Prostate gland (tissue), 2 donors: ENCODE measurements around the gene HRH2. TPM values are rescaled to one million over a fixed set of nuclear protein-coding genes. Genes with fewer than 3 reads are reported as not detected.

Source experiments
- DNase-seq: peaks from one replicate; pipeline ENCODE4 v3.0.0-alpha.2; 2019; ENCODE audit warnings: low spot score
- H3K27ac ChIP-seq, 2 donors: fragments of 200-600 bp; sonication (generic); 2 replicates each; pipeline ENCODE4 v1.5.1; 2017 to 2019
- H3K27me3 ChIP-seq: fragments of 200-600 bp; sonication (generic); replicated peaks from 2 replicates; pipeline ENCODE4 v1.5.1; 2019; ENCODE audit not compliant: insufficient read depth
- H3K36me3 ChIP-seq, 2 donors: fragments of 200-600 bp; sonication (generic); 1 replicate in 1 of 2; 2 replicates in 1 of 2; pipeline versions ENCODE4 v1.5.1 to v1.8.1; 2017 to 2019
- H3K4me1 ChIP-seq: fragments of 200-600 bp; sonication (generic); replicated peaks from 2 replicates; pipeline ENCODE4 v1.5.1; 2019
- H3K4me3 ChIP-seq, 2 donors: fragments of 200-600 bp; sonication (generic); 2 replicates each; pipeline ENCODE4 v1.5.1; 2017 to 2019
- H3K9me3 ChIP-seq: fragments of 200-600 bp; sonication (generic); 2 replicates; pipeline ENCODE4 v1.5.1; 2017
- CTCF ChIP-seq, 4 experiments: fragments of 200-600 bp in 2 of 4; fragments of 450-650 bp in 2 of 4; sonication (generic) in 2 of 4; IDR thresholded peaks; 1 replicate in 3 of 4; 2 replicates in 1 of 4; pipeline ENCODE4 v1.5.1; 2016 to 2019; ENCODE audit warnings: antibody characterized with exemption in 4 of 4, mild to moderate bottlenecking in 2 of 4, moderate library complexity in 2 of 4
- POLR2A ChIP-seq: fragments of 450-650 bp; IDR thresholded peaks from one replicate; pipeline ENCODE4 v1.6.1; 2016; ENCODE audit warnings: antibody characterized with exemption, mild to moderate bottlenecking
- POLR2AphosphoS5 ChIP-seq: sonication (generic); formaldehyde crosslinking; IDR thresholded peaks from one replicate; pipeline ENCODE4 v1.6.1; 2017; ENCODE audit warnings: antibody characterized with exemption
- WGBS: methylation state at CpG from one replicate; pipeline ENCODE4 v1.1.5; 2018; 5-methylcytosine and 5-hydroxymethylcytosine counted together
- intact Hi-C: fragments of 100-400 bp; cut with DNase I; formaldehyde crosslinking; loops from one replicate; pipeline ENCODE4 v1.14.2; 2022
- total RNA-seq, 2 donors: library from RNA; depleted of rRNA; stranded (reverse); fragments of >200 nt; gene quantifications; one replicate each; pipeline ENCODE4 v1.1.0, GENCODE V29; 2016

HRH2 gene
- total RNA-seq, 2 donors from 2014 or later: 0.55 to 5.3 TPM

DNA sequence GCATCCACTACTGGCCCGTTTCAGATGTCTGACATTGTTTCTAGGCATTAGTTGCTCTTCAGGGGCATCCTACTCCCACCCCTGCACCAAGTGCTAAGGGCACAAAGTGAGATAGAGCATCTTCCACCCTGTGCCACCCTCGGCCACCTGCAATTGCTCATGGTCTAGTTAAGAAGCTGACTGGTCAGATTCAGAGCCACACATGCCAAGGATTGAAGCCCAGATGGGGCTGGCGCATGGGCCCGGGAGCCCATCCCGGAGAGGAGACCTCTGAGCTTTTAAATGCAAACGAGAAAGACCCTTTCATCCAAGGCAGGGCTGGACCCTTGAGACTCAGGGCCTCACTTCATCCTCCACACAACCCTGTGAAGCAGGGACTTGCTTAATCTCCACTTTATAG lies 28.5 kb downstream of the HRH2 start:
- no peak for DNase-seq
- intact Hi-C loops: no loop called here
- Histone ChIP-seq H3K9me3 (no peaks in the 10 kb centered on the region), H3K27me3 (peaks cover 4% of the 10 kb centered on the region), H3K4me1 (no peaks in the 10 kb centered on the region), H3K36me3 (no peaks in the 10 kb centered on the region), H3K27ac (no peak overlapping the region), H3K4me3 (no peak overlapping the region)
- 79% methylated on average over 6 of the region's 6 CpGs for WGBS
- TF ChIP-seq POLR2AphosphoS5 (no peak), POLR2A (no peak), CTCF (IDR thresholded peaks at IDR 0.05) (no peak)

- DNase-seq: no peak
- H3K9me3 ChIP-seq: no peaks in the 10 kb centered on the region
- no peaks in the 10 kb centered on the region for H3K36me3 ChIP-seq
- no peak for TF ChIP-seq POLR2A
- no peak for TF ChIP-seq CTCF (IDR thresholded peaks at IDR 0.05)
- no peak for TF ChIP-seq POLR2AphosphoS5
- H3K27me3 ChIP-seq: peaks cover 4% of the 10 kb centered on the region
- WGBS: 88% methylated on average over 9 of the region's 9 CpGs
- no peak overlapping the region for H3K27ac ChIP-seq
- no peak overlapping the region for H3K4me3 ChIP-seq
- no peaks in the 10 kb centered on the region for H3K4me1 ChIP-seq
- intact Hi-C loops: no loop called here
Measured at GRCh38 chr5:175686826-175687225, 29.0 kb downstream of the HRH2 start.

- peaks cover 4% of the 10 kb centered on the region for H3K27me3 ChIP-seq
- H3K4me3 ChIP-seq: no peak overlapping the region
- intact Hi-C loops: no loop called here
- no peaks in the 10 kb centered on the region for H3K4me1 ChIP-seq
- TF ChIP-seq POLR2AphosphoS5: no peak
- no peak for TF ChIP-seq POLR2A
- no peak for TF ChIP-seq CTCF (IDR thresholded peaks at IDR 0.05)
- H3K27ac ChIP-seq: no peak overlapping the region
- no peak for DNase-seq
- no peaks in the 10 kb centered on the region for H3K36me3 ChIP-seq
- 79% methylated on average over 8 of the region's 14 CpGs for WGBS
- no peaks in the 10 kb centered on the region for H3K9me3 ChIP-seq
Measured at GRCh38 chr5:175687231-175687701, 29.4 kb downstream of the HRH2 start.

GRCh38 chr5:175688352-175689146 lies 30.7 kb downstream of the HRH2 start:
- Histone ChIP-seq H3K9me3 (no peaks in the 10 kb centered on the region), H3K4me1 (no peaks in the 10 kb centered on the region), H3K4me3 (no peak overlapping the region), H3K36me3 (no peaks in the 10 kb centered on the region), H3K27ac (peak overlapping the region in 1 of 2 donors; percentile 38), H3K27me3 (peaks cover 4% of the 10 kb centered on the region)
- WGBS: 66% methylated on average over 12 of the region's 12 CpGs
- TF ChIP-seq CTCF (IDR thresholded peaks at IDR 0.05): no peak
- TF ChIP-seq POLR2A: no peak
- TF ChIP-seq POLR2AphosphoS5: no peak
- intact Hi-C loops: no loop called here
- no peak for DNase-seq
